RKO (cell line): ENCODE results near the gene ITIH4.

Experiments
- DNase-seq: peaks from one replicate; pipeline ENCODE4 v3.0.0-alpha.2; 2016; ENCODE audit warnings: low spot score

Gene ITIH4

DNA sequence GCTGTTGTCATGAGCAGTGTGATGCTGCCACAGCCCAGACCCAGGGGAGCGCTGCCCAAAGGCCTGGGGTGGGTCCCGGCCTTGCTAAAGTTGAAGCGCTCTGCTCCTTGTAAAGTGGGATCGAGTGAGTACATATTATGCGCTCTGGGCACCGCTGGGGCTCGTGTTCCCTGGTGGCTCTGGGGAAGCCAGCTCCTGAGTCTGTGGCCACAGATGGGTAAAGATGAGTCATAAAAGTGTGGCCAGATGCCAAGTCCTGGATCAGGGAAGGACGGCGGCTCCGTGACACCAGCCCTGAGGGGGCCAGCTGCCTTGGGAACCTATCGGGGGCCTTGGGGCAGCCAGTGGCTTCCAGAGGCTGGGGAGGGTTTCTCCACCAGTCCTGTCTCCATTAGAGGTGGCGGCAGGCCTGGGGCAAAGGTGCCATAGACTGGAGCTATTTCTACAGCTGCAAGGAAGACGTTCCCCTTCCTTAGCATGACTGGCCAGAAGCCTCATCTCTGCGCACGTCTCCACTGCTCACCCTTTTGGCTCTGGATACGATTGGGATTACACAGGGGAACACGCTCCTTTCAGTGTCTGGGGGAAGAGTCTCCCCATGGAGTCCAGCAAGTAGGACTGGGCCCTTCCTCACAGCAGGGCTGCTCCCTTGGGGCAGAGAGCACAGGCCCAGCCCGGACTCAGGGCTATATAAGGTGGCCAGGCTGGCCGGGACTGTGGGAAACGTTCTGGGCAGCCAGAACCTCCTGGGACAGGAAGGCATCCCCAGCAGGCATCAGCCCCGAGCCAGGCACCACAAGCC is 1.2 kb upstream of the ITIH4 start:
- peak; percentile 75 for DNase-seq

DNA sequence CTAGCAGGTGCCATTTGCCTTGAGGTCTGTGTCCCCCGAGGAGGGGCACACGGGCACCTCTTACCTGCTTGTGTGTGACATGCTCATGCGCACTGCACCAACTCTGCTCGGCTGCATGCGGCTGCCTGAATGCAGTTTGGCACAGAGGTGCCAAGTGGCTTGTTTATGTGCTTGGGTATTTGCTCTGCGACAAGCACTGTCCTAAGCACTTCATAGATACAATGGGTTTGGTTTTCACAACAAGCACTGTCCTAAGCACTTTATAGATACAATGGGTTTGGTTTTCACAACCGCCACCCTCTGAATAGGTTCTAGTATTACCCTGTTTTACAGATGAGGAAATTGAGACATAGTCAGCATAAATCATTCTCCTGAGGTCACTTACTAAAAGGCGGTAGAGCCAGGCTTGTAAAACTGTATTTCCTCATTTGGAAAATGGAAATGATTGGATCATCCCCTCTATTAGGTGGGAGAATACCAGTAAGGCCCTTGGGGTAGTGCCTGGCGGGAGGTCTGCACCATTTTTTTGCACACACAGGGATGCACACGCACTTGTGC is 487 bp downstream of the ITIH4 start:
- DNase-seq: no peak

DNA sequence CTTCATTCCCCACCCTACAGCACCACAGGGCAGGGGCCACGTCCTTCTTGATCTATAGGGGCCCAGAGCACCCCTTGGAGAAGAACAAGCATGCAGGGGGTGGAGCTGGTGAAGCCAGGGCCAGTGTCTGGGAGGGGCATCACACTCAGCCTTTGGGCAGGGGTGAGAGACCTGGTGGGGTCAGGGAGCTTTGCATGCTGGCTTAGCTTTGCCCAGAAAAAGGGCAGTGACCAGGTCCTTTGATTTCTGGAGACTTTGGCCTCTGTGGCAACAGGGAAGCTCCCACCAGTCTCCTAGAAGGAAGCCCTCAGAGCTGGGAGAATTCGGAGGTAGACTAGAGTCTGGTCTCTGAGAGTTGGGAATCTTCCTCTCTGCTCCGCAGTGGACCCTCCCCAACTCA is 990 bp downstream of the ITIH4 start:
- DNase-seq: no peak

DNA sequence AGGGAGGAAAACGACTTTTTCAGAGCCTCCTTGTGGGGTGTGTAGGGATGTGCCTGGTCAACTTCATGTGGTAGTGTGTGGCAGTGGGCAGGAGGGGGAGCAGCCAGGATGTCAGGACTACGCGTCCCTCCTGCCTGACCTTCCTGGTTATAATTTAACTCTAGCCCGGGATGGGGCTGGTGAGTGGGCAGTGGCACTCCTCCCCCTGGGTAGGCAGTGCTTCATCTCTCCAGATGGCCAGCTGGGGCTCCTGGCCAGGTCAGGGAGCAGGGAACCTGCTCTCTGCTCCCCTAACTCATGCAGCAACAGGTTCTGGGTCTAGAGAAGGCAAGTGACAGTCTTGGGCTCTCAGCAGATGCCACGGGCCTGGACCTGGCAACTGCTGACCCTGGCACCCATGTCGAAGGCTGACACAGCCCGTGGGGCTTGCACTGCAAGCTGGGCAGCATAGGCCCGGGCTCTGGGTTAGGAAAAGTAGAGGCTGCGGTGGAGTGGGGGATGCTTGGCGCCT is 2.6 kb downstream of the ITIH4 start:
- DNase-seq: peak; percentile 14

DNA sequence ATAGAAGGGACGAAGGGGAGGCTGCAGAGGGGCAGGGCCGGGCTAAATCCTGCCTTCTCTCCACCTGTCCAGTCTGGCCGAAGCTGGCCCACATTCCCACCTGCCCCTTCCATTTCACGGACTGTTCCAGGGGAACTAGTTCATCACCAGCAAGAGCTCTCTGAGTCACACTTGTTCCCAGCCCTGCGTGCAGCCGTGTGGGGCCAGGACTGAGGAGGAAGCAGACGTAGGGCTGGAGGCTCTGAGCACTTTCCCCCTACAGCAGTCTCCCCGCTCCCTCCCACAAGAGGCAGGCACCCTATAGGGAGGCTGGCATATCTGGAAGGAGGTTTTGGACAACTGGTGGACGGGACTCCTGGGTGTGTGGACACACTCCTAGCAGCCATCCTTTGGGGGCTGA is 3.0 kb downstream of the ITIH4 start:
- no peak for DNase-seq

DNA sequence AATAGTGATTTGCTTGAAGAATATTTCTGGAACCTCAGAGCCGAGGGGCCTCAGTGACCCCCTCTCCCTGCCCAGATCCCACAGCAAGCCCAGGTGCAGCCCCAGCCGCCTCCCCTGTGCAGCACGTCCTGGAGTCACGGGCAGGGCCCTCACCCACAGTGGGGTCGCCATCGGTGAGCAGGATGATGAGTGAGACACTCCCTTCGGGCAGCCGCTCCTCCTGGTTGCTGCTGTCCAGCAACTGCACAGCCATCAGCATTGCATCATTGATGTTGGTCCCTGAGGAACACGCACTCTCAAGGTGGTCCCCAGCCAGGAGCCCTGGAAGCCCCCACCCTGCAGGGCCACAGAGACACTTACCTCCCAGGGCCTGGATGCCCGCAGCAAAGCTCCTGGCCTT is 6.4 kb downstream of the ITIH4 start:
- no peak for DNase-seq

DNA sequence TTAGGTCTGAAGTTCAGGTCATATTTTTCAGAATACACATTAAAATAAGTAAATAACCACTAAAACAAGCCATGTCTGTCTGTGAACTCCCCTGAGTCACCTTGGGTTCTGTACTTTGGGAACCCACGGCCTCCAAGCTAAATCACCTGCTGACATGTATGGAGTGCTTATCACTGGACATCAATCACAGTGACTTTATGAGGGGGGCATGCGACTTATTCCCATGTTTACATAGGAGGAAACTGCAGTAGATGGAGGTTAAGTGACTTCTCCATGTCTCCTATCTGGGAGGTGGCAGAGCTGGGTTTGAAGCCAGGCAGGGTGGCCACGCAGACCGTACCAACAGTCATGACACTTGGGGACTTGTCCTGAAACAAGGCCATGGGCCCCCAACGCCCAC is 8.1 kb downstream of the ITIH4 start:
- no peak for DNase-seq

DNA sequence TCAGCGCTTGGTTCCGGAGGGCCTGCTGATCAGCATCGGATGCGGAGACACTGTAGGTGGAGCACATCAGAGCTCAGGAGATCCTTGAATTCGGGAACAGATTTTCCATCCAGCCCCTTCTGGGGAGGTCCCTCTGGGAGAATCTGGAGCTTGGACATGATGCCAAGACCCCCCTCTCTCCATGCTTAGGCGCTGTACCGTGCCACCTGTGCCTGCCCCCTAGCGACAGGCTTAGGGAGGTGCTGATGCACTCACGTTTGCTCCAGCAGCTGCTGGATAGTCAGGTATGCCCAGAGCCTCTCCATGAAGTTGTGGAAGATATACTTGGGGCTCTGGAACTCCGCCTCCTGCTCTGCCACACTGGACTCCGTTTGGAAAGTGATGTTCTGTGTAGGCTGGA is 9.7 kb downstream of the ITIH4 start:
- no peak for DNase-seq

DNA sequence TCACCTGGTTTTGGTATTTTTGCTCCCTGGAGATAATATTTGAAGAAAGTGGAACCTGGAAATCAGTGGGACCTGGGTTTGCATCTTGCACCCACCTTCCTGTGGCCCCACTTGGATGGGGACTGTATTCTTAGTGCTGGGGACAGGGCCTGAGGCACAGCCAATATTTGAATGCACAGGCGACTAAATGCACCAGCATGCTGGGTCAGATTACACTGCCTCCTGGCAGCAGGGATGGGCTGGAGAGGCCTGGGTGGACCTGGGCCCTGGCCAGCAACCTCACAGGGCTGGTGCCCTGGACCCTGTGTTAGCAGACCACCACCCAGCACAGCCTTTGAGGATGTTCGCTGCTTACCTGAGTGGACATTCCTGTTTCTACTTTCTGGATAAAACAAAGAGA is 10.5 kb downstream of the ITIH4 start:
- DNase-seq: no peak

DNA sequence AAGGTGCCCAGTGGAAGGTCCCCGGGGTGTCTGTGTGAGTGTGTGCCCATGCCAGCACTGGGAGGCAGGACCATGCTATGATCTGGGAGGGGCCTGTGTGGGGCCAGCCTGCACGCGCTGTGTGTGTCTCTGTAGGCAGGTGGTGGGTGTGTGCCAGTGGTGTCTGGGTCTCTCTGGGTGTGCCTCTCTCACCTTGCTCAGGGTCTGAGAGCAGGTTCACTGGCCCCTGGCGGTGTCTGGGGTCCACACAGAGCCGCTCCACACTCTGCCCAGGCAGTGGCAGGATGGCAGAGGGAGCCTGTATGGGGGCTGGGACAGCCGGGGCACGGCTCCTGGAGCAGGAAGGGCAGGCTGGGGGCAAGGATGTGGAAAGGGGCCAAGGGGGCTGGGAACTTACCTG is 12.6 kb downstream of the ITIH4 start:
- no peak for DNase-seq

DNA sequence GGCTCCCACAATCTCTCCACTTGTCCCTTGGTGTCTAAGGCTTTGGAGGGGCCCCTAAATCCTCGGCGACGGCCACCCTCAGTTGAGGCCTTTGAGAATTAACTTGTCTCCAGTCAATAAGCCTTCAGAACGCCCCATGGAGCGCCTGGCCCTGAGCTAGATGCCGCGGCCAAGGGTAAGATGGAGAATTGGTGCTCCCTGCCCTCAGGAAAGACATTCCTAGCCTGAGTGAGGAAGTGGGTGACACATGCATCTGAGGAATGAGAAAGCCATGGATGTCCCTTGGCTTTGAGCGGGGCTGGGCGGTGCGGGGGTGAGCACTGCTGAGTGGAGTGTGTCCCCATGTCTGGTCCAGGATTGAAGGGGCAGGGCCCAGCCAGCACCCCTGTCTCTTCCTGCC is 13.3 kb downstream of the ITIH4 start:
- no peak for DNase-seq

DNA sequence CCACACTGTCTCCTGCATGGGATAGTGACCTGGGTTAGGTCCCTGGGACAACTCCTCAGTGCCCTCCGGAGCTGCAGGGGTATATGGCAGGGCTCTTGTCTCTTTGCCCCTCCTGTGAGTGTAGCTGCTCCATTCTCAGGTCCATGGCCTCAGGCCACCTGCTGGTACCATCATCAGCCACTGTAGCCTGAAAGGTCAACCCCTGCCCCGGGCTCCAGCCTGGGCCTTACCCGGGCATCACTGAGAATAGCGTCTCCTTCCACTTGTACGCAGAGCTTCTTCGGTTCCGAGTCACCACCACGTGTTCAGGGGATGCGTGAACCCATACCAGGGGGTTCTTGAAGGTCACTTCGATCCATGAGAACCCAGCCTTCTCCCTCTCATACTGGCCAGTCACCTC is 13.8 kb downstream of the ITIH4 start:
- no peak for DNase-seq

DNA sequence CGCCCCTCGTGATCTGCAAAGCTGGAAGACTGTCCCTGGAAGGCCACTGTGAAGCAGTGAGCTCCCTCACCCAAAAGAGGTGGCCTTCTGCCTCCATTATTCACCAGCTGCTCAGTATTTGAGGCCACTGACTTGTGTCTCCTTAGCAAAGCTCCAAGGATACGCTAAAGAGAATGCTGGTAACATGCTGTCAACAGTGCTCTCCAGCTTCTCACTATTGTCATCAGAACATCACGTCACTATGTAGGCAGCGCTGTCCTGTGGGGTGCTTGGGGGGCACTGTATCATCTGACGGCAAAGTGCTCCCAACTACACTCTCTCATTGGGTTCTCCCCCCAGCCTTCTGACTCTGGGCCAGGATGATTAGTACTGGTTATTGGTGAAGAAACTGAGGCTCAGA is 14.3 kb downstream of the ITIH4 start:
- DNase-seq: no peak

DNA sequence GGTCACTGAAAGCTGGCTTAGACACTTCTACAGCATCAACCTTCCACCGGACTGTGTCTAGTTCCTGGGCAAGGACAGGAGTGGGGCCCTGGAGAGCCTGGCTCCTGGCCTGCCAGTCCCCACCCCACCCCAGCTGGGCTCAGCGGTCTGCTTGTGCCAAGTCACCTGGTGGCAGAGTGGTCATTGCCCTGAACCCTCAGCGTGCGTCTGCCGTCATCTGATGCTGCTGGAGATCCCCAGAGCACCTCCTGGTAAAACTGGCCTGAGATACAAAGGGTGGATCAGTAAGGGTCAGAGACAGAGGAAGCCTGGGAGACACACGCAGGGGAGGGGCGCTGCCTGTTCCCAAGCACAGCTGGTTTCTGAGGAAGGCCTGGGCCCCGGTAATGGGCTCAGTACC is 16.7 kb downstream of the ITIH4 start:
- no peak for DNase-seq

DNA sequence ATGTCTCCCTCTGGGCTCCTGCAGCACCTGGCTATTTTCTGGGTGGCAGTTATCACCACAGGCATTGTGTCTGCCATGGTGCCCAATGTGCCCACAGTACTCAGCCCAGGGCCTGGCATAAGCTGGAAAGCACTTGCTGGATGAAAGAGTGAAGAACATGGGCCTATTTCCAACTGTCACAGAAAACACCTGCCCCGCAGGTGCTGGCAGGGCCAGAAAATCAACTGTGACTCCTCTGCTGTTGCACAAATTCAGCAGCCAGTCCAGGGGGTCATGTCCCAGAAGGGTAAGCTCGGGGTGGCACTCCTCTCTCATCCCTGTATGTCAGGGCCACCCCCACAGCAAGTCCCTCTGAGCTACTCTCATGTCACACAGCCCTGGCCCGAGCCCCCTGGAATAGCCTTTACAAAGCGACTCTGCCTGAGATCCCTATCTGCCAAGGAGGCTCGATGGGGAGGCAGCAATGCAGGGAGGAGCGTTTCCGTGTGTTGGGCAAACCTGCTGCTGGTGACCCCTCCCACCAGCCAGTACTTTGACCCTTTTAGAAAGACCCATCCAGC is 18.9 kb downstream of the ITIH4 start:
- DNase-seq: no peak

DNA sequence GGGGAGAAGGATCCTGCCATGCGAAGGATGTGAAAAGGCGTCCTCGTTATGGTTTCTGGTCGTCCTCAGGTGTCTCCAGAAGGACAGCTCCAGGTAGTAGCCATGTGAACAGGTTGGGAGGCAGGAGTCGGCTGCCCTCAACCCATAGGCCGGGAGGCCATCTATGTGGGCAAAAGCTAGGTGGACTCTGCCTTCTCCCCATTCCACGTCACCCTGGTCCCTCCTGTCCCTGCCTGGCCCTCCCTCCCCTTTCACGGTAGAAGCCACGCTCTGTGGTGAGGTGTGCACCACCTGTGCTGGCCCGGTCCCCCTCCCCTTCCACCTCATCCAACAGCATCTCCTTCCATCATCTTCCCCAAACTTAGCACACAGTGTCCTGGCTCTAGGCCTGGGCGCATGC is 19.5 kb downstream of the ITIH4 start:
- no peak for DNase-seq

DNA sequence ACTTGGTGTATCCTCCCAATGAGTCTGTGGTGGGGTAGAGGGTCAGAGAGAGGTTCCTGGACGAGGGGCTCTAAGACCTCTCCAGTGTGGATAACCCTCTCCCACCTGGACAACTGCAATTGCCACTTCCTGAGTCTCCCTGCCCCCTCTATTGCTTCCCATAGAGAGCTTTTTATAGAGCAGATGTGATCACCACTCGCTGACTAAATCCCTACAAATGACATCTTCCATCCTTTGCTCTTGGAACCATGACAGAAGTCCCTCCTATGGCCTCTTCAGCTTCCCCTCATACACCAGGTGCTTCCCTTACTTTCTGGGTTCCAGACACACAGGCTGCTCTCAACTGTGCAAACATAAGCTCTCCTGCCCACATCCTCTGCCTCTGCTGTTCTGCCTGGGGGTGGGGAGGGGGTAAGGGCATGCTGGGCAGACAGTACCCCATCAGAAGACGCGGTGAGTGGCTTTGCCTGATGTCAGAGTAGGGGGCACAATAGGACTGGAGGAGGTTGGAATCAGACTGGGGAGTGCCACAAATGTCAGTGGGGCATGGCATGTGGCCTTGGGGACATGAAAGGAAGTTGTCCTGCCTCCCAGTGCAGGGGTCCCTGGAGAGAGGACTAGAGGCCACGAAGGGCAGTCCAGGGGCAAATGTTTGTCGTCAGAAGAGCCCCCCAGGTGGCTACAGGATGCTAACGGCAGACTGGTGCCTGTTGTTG is 20.7 kb downstream of the ITIH4 start:
- no peak for DNase-seq

DNA sequence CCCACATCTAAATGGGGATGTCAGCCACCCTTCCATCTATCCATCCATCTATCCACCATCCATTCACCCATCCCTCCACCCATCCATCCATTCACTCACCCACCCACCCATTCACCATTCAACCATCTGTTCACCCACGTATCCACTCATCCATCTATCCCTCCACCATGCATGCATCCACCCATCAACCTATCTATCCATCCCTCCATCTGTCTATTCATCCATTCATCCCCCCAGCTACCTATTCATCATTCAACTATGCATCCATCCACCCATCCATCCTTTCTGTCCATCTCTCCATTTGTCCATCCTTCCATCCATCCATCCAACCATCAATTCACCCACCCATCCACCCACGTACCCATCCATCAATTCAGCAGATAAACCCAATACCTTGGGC is 21.3 kb downstream of the ITIH4 start:
- DNase-seq: no peak

DNA sequence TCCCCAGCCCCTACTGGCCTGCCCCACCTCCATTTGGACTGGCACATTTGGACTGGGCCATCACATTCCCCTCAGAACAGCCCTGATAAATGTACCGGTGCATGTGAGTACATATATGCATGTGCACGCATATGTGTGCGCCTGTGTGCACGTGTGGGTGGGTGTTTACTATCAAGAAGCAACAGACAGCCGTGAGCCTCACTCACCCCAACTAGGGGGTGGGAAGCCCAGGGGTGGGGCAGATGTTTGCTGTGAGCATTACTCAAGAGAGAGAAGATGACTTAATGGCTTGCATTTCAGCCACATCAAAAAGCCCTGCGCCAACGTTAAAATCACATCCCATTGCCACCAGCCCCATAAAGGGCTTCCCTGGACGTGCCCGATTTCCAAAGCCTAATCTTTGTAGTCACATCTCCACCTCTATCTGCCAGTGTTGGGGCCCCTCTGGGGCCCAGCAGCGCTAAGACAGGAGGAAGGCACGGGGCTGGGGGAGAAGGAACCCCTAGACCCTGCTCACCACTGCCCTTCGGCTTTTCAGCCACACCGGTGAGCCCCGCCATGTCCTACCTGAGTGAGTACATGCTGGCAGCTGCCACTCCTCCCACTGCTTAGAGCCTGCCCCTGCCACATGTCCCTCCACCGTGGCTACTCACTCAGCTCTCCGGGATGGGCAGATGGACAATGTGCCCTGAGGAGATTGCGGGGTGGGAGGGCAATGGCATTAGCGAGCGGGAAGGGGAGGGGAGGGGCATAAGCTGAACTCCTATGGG is 25.0 kb downstream of the ITIH4 start:
- DNase-seq: no peak

DNA sequence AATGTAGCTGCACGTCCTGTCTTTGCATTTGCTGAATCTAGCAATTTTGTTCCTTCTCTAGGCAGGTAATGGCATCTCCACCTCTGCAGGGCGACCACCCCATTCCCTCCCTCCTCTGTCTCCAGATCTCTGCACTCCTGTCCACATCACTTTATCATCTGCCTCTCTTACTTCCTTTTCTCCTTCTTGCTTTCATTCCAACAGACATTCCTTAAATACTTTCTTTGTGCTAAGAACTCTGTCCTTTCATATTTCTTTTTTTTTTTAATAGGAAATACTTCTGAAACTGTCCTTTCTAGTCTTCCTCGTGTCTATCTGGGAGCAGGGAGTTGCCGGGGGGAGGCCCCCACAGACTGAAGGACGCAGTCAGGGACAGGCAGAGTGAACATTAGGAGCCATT is 28.6 kb downstream of the ITIH4 start:
- DNase-seq: no peak

DNA sequence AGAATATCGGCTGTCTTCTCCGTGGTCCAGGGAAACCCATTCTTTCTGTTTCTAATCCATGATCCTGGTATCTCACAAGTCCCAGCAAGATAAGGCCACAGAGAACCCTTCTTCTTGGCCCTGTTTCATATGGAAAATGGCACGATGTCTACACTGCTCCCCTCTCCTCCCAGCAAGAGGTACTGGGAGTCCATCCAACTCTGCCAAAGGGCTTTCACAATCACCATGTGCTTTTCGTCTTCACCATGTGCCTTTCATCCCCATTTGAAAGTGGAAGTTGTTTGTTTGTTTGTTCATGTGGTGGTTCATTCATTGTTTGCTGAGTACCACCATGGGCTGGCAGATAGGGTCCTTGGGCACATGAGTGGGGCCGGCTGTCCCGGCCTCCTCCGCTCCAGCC is 30.4 kb downstream of the ITIH4 start:
- DNase-seq: no peak

DNA sequence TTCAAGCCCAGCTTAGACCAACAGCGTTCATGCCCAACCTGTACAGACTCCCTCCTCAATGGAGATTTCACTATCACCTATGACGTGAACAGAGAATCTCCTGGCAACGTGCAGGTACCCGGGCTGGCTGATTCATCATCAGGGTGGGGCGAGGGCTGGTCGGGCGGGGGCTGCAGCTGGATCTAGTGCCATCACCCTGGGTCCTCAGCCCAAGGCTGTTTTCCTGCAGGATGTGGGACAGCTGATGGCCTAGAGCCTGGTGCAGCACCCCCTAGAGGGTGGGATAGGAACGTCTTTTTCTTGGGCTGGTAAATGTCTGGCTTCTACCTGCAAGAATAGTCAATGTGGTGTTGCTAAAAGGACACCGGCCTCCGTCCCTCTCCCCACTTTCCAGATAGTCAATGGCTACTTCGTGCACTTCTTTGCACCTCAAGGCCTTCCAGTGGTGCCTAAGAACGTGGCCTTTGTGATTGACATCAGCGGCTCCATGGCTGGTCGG is 31.4 kb downstream of the ITIH4 start:
- no peak for DNase-seq
